HG03342 (cell line): Measurements from ENCODE around the gene HDAC4.

Experiments used
- ATAC-seq: cut with Tn5 transposase; IDR thresholded peaks from one replicate; pipeline ENCODE4 v1.9.1; 2021; ENCODE audit warnings: mild to moderate bottlenecking, moderate library complexity; ENCODE audit not compliant: unreplicated experiment

Gene HDAC4

DNA sequence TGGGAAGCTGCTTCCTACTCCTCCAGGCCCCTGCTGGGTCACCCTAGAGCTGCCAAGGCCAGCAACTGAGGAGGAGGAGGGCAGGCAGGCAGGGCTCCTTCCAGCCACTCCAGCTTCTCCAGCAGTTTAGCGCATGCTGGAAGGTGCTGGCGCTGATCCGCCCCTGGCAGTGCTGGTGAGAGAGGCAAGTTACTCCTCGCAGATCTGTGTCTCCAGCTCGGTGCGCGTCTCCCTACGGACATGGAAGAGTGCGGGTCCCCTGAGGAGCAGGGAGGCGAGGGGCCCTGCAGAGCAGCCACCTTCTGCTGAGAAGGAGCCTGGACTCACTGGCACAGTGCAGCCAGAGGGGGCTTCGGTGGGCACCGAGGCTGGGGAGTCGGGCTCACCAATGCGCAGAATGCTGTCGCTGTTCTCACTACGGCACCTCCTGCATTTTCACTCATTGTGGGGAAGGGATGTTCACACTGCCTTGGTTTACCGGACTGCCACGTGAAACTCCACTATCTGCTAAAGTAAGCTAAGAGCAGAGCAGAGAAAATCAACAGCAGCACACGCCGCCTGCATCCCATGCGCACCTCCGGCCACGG, 206.0 kb downstream of the HDAC4 start:
- ATAC-seq: no peak

DNA sequence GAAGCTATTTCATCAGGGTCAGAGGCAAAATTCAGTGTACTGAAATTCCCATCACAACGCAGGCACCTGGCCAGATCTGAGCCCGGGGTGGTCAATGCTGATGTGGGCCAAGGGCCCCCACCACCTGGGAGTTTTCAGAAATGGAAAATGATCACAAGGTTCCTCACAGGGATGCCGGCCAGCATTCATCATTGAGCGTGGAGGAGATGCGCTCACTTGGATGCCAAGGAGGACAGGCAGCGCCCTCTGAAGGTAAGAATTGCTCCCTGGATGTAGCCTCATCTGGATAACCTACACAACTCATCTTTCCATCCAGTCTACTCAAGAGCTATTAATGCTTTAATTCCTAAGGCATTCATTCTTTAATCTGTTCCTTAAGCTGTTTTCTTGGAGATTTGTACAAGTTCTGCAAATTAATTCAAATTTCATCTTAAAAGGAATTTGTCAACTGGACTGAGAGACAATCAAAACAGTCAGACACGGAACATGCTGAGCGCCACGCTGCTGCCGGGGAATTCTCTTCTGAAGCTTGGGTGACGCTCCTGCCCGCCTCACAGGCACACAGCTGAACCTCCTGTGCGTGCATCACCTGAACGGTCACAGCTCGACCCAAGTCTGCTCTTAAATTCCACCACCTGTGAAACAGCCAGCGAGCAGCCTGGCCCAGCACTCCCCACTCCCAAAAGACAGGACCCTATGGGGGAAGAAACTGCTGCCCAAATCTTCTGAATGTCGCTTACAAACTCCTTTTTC, 206.7 kb downstream of the HDAC4 start:
- no peak for ATAC-seq

DNA sequence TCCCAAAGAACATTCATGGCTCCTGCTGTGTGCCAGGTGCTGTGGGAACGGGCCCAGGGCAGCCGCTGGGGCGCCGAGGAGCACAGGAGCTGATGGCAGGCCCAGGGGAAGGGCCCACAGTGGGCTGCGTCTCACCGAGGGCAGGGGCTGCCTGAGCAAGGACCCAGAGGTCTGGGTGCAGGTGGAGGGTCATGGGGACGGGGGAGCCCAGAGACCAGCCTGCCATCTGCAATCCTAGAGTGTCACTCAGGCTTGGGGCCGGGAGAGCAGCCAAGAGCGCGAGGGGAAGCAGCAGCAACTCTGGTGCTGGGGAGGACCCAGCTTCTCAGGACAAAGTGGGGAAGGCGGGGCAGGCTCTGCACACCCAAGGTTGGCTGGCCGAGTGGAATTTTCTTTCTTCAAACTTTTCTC, 207.4 kb downstream of the HDAC4 start:
- ATAC-seq: no peak

DNA sequence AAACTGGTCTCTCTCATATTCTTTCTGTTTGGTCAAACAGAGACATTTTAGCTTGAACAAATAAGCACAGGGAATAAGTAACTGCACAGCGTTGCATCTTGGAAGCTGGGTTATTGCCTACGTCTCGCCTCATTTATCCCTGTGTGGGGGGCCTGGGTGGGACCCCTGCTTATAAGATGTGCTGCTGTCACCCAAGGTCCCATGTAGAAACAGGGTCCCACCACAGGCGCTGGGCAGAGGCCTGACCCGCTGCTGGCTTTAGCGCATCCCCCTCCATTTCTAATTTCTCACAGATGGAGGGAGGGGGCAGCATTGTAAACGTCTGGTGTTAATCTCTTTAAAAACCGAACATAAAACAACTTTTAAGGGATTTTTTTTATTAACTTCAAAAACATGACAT, 207.8 kb downstream of the HDAC4 start:
- ATAC-seq: no peak

DNA sequence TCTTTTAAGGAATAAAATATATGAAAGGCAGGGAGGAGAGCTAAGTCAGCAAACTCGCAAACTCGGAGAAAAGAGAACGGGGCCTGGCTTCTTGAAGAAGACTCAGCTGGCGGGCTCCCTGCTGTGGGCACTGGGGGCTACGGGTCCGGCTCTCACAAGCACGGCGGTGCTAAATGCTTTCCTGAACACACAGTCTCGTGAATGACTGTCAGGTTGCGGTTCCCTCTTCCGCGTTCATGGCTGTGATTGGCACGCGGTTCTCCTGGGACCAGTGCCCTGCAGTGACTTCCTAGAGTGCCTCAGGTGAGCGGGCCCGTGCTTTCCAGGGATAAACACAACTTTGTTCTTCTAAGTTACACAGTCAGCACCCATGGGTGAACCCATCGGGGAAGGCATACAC, 208.4 kb downstream of the HDAC4 start:
- no peak for ATAC-seq

GRCh38 chr2:239190921-239191885, 209.6 kb downstream of the HDAC4 start:
- ATAC-seq: no peak

- ATAC-seq: no peak
Measured at GRCh38 chr2:239190361-239190760, 210.5 kb downstream of the HDAC4 start.

GRCh38 chr2:239189711-239190131, 211.1 kb downstream of the HDAC4 start:
- no peak for ATAC-seq

GRCh38 chr2:239188536-239188935, 212.3 kb downstream of the HDAC4 start:
- no peak for ATAC-seq

- ATAC-seq: no peak
Measured at GRCh38 chr2:239187464-239188253, 213.2 kb downstream of the HDAC4 start.

DNA sequence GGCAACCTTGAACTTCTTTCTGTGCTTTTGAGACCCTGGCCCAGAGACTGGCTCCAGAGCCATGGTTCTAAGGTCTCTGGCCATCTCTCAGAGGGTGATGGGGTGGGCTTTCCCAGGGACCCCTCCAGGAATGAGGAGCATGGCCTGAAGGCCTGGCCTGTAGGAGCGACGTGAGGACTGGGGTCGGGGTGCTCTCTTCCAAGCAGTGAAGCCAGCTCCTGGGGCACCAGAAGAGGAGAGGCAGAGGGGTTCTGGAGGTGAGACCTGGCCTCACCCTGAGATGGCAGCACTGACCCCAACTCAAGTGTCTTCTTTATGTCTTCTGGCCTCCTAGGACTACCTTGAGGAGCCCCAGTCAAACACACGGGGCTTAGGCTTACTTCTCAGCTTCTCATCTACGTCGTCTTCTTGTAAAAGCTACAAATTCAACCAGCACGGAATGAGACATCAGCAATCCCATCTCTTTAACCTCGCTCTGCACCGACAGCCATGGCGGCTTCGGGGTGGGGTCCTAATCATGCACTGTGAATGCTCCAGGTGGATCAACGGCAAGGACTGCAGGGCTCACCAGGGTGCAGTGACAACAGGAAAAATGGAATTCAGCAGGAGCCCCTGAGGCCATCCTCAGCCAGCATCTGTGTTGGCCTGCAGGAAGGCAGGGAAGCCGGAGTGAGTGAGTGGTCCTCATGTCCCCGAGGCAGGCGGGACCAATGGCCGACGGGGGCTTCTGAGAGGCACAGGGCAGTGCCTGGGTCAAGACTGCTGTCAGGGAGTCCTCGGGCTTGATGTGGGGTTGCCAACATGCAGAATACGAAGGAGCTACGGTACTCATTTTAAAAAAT, 214.1 kb downstream of the HDAC4 start:
- no peak for ATAC-seq

DNA sequence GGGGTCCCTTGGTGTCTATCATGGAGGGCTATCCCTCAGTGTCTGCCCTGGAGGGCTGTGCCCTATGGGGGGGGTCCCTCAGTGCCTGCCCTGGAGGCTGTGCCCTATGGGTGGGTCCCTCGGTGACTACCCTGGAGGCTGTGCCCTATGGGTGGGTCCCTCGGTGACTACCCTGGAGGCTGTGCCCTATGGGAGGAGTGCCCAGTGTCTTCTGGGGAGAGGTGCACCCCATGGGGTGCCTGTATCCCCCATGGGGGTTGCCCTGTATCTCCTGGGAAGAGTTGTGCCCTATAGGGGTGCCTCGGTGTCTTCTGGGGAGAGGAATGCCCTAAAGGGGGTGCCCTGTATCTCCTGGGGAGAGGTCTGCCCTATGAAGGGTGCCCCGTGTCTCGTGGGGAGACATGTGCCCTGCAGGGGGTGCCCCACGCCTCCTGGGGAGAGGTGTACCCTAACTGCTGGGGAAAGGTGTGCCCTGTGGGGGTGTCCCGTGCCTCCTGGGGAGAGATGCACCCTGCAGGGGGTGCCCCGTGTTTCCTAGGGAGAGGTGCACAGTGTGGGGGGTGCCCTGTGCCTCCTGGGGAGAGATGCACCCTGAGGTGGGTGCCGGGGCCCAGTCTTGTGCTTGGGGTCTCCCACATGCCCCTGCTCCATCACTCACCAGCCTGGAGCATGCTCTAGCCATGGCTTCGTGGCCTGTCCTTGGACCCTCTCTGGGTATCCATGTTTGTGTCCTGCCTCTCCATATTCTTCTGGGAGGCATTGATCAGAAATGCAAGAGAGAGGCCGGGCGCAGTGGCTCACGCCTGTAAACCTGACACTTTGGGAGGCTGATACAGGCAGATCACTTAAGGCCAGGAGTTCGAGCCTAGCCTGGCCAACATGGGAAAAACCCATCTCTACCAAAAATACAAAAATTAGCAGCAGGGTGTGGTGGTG, 215.6 kb downstream of the HDAC4 start:
- ATAC-seq: no peak

DNA sequence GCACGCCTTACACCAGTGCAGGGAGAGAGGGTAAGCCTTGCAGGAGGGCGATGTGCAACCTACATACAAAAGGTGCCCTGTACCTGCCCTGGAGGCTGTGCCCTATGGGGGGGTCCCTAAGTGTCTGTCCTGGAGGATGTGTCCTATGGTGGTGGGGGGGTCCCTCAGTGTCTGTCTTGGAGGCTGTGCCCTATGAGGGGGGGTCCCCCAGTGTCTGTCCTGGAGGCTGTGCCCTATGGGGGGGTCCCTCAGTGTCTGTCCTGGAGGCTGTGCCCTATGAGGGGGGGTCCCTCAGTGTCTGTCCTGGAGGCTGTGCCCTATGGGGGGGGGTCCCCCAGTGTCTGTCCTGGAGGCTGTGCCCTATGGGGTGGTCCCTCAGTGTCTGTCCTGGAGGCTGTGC, 216.6 kb downstream of the HDAC4 start:
- no peak for ATAC-seq

- no peak for ATAC-seq
Measured at GRCh38 chr2:239182981-239183791, 217.6 kb downstream of the HDAC4 start.

GRCh38 chr2:239181903-239182581, 218.8 kb downstream of the HDAC4 start:
- no peak for ATAC-seq

- ATAC-seq: no peak
Measured at GRCh38 chr2:239181074-239181902, 219.5 kb downstream of the HDAC4 start.
